B cell (primary cell): Measurements from ENCODE around the gene ZC3HAV1. TPM values are rescaled to one million over a fixed set of nuclear protein-coding genes. Genes with fewer than 3 reads are reported as not detected.
A peak's percentile ranks its signal among the peaks of the same experiment; 100 is the strongest.

Experiments used
- ATAC-seq: fragments of 200-7000 bp; cut with Tn5 transposase; one replicate; pipeline ENCODE4 v1.10.0; 2021; ENCODE audit warnings: low read depth, mild to moderate bottlenecking, moderate number of reproducible peaks, moderate library complexity
- CTCF ChIA-PET: fragments of 350-600 bp; sonication (Branson Sonifier 250); formaldehyde crosslinking; loops from one replicate; lab custom pipeline; 2021; ENCODE audit warnings: antibody characterized with exemption, inconsistent platforms; lab: Charles Lee
- POLR2A ChIA-PET: fragments of 350-600 bp; sonication (Branson Sonifier 250); formaldehyde crosslinking; loops from one replicate; lab custom pipeline; 2021; ENCODE audit warnings: antibody characterized with exemption; lab: Charles Lee
- DNase-seq: peaks from one replicate; pipeline ENCODE4 v3.0.0; 2013
- H2AFZ ChIP-seq: 2 replicates; pipeline ENCODE4 v1.6.1; 2012; ENCODE audit warnings: mild to moderate bottlenecking, low read depth, low read length; ENCODE audit not compliant: insufficient read depth, poor library complexity, severe bottlenecking
- H3K27ac ChIP-seq, 2 donors: 1 replicate in 1 of 2; 2 replicates in 1 of 2; pipeline ENCODE4 v1.5.1; 2012 to 2013; ENCODE audit warnings: low read length in 2 of 2, mild to moderate bottlenecking in 2 of 2, moderate library complexity in 1 of 2
- H3K27me3 ChIP-seq, 4 experiments: fragments of 200-600 bp in 1 of 4; sonication (generic) in 1 of 4; replicated peaks in 1 of 4; 1 replicate in 2 of 4; 2 replicates in 2 of 4; pipeline versions ENCODE4 v1.6.1 to v1.7.0; 2013 to 2016; ENCODE audit warnings: low read length in 3 of 4, mild to moderate bottlenecking in 2 of 4, mixed read lengths in 1 of 4, moderate library complexity in 1 of 4; ENCODE audit not compliant: insufficient read depth in 4 of 4, control insufficient read depth in 3 of 4; ENCODE audit errors: control extremely low read depth in 1 of 4
- H3K36me3 ChIP-seq, 2 experiments: replicated peaks in 1 of 2; 1 replicate in 1 of 2; 2 replicates in 1 of 2; pipeline versions ENCODE4 v1.6.1 to v1.7.1; 2013; ENCODE audit warnings: low read length in 1 of 2; ENCODE audit not compliant: insufficient read depth in 2 of 2, control insufficient read depth in 1 of 2; ENCODE audit errors: control extremely low read depth in 1 of 2, extremely low read depth in 1 of 2
- H3K4me1 ChIP-seq, 2 donors: fragments of 200-600 bp in 1 of 2; sonication (generic) in 1 of 2; 1 replicate in 1 of 2; 2 replicates in 1 of 2; pipeline versions ENCODE4 v1.5.1 to v1.6.1; 2013 to 2017; ENCODE audit warnings: low read length in 2 of 2; ENCODE audit not compliant: control insufficient read depth in 2 of 2, insufficient read depth in 2 of 2
- H3K4me2 ChIP-seq: replicated peaks from 2 replicates; pipeline ENCODE3; 2012; ENCODE audit warnings: mild to moderate bottlenecking, low read depth, low read length; ENCODE audit not compliant: poor library complexity, severe bottlenecking
- H3K4me3 ChIP-seq, 5 experiments: fragments of 200-600 bp in 1 of 5; sonication (generic) in 1 of 5; 1 replicate in 3 of 5; 2 replicates in 2 of 5; pipeline versions ENCODE4 v1.5.1 to v1.7.0; 2011 to 2016; ENCODE audit warnings: low read length in 4 of 5, mild to moderate bottlenecking in 4 of 5, low read depth in 2 of 5, control low read depth in 1 of 5, moderate library complexity in 1 of 5; ENCODE audit not compliant: insufficient read depth in 1 of 5; ENCODE audit errors: control extremely low read depth in 1 of 5, extremely low read depth in 1 of 5
- H3K79me2 ChIP-seq: fragments of 200-600 bp; sonication (generic); one replicate; pipeline ENCODE4 v1.6.0; 2016; ENCODE audit warnings: low read length; ENCODE audit not compliant: control insufficient read depth, insufficient read depth
- H3K9ac ChIP-seq: fragments of 200-600 bp; sonication (generic); 2 replicates; pipeline ENCODE4 v1.6.1; 2017; ENCODE audit warnings: mild to moderate bottlenecking, low read length, moderate library complexity
- H3K9me3 ChIP-seq, 3 donors: one replicate each; pipeline versions ENCODE4 v1.6.1 to v1.7.1; 2013; ENCODE audit warnings: low read length in 2 of 3; ENCODE audit not compliant: control insufficient read depth in 2 of 3, insufficient read depth in 1 of 3; ENCODE audit errors: control extremely low read depth in 1 of 3
- H4K20me1 ChIP-seq: 2 replicates; pipeline ENCODE4 v1.6.0; 2012; ENCODE audit warnings: mild to moderate bottlenecking, low read length; ENCODE audit not compliant: insufficient read depth, control insufficient read depth, poor library complexity, severe bottlenecking
- H3K27ac Mint-ChIP-seq: one replicate; pipeline ENCODE4 v1.8.0; 2021; ENCODE audit warnings: mixed read lengths
- H3K27me3 Mint-ChIP-seq: one replicate; pipeline ENCODE4 v1.8.0; 2021; ENCODE audit warnings: mixed read lengths
- H3K4me1 Mint-ChIP-seq: one replicate; pipeline ENCODE4 v1.8.0; 2021; ENCODE audit warnings: mixed read lengths
- H3K4me3 Mint-ChIP-seq: one replicate; pipeline ENCODE4 v1.8.0; 2021; ENCODE audit warnings: mixed read lengths
- H3K9me3 Mint-ChIP-seq: one replicate; pipeline ENCODE4 v1.8.0; 2022; ENCODE audit warnings: mixed read lengths; ENCODE audit not compliant: insufficient read depth
- CTCF ChIP-seq: fragments of 200-600 bp; IDR thresholded peaks from one replicate; pipeline ENCODE4 v1.8.0; 2022; ENCODE audit warnings: antibody characterized with exemption, mild to moderate bottlenecking
- EZH2 ChIP-seq: IDR thresholded peaks from 2 replicates; pipeline ENCODE4 v1.6.1; 2012; ENCODE audit warnings: borderline replicate concordance, low read depth, mild to moderate bottlenecking, moderate library complexity, low read length; ENCODE audit not compliant: insufficient read depth, poor library complexity, severe bottlenecking
- WGBS: methylation state at CpG from one replicate; pipeline ENCODE4 v1.1.5; 2013; ENCODE audit warnings: missing lambda C conversion rate; ENCODE audit not compliant: insufficient coverage; 5-methylcytosine and 5-hydroxymethylcytosine counted together
- intact Hi-C: fragments of 100-400 bp; cut with micrococcal nuclease; formaldehyde crosslinking; loops from one replicate; pipeline ENCODE4 v1.10.0; 2022
- polyA plus RNA-seq: library from polyadenylated mRNA; depleted of rRNA; stranded (reverse); fragments of >200 nt; gene quantifications from 2 replicates; pipeline ENCODE4 v1.2.3, GENCODE V29; 2012
- total RNA-seq, 2 donors: library from RNA; stranded (reverse); fragments of 120-200 nt in 1 of 2; gene quantifications; 1 replicate in 1 of 2; 2 replicates in 1 of 2; pipeline versions ENCODE4 v1.2.3 to v1.2.4, GENCODE V29; 2013 to 2022

The ZC3HAV1 gene
- total and polyA plus RNA-seq, 2 donors (not counting 1 experiment from before 2014, with no cell fraction given) = 45.9 to 101 TPM

DNA sequence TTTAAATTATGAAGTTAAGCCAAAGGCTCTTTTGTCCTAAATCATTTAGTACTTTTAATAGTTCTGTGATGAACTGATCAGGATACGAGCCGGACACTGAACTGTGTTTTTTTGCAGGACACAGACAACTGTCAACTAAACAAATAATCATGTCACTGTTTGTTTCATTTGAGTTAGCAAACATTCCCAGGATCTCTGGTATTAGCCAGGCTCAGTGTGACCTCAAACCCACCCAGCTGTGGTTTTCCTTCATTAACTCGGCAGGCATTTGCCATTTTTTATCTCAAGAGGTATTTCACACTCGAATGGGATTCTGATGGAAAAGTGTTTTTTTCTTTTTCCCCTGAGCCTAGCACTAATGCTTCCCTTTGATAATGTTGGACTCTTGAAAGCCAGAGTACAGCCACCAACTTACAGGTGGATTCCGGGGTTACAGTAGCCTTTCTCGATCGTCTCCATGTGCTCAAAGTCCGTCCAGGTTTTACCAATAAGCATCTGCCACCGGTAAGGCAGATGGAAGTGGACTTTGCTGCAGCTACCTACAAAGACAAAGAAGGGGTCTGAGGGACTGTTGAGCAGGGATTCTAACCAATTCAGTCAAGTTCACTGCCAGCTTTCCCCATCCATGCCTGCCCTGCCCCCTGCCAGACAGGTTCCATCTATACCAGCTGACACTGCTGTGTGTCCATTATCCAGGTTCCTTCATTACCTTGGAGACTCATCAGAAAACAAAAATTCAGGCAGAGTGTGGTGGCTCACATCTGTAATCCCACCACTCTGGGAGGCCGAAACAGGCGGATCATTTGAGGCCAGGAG is 33.4 kb downstream of the ZC3HAV1 start:
- peaks cover 22% of the 10 kb centered on the region for H3K4me1 Mint-ChIP-seq
- H4K20me1 ChIP-seq = peaks cover 81% of the 10 kb centered on the region
- DNase-seq = no peak

More for the DNA sequence above, 33.4 kb downstream of the ZC3HAV1 start:
- Histone ChIP-seq H3K4me1 (peaks cover 4 to 7% of the 10 kb centered on the region in 2 donors), H3K36me3 (peaks cover 10 to 92% of the 10 kb centered on the region in 2 experiments), H3K27ac (peak overlapping the region in 1 of 2 donors; percentile 37), H3K4me3 (no peak overlapping the region), H2AFZ (no peak overlapping the region), H3K79me2 (peaks cover 87% of the 10 kb centered on the region), H3K27me3 (no peaks in the 10 kb centered on the region), H3K9ac (no peak overlapping the region), H3K9me3 (no peaks in the 10 kb centered on the region), H3K4me2 (no peak overlapping the region)
- no peaks in the 10 kb centered on the region for H3K9me3 Mint-ChIP-seq
- intact Hi-C loops = loop anchor here (1.0 kb wide), 3 partner anchors 32 to 59 kb away; no protein-coding TSS in a partner anchor
- no peaks in the 10 kb centered on the region for H3K27me3 Mint-ChIP-seq
- POLR2A ChIA-PET = no interaction called here
- TF ChIP-seq CTCF (no peak), EZH2 (no peak)
- H3K27ac Mint-ChIP-seq = no peak overlapping the region
- CTCF ChIA-PET = interaction anchor here (0.6 to 4.7 kb wide), 20 partner anchors 7 to 1384 kb away, joined by 3 to 40 read pairs (median 12); a partner anchor contains a TSS
- 100% methylated on average over 6 of the region's 11 CpGs for WGBS
- H3K4me3 Mint-ChIP-seq = no peak overlapping the region
- no peak for ATAC-seq
